ENCODE data around the gene ARF1.

Gene ARF1

DNA sequence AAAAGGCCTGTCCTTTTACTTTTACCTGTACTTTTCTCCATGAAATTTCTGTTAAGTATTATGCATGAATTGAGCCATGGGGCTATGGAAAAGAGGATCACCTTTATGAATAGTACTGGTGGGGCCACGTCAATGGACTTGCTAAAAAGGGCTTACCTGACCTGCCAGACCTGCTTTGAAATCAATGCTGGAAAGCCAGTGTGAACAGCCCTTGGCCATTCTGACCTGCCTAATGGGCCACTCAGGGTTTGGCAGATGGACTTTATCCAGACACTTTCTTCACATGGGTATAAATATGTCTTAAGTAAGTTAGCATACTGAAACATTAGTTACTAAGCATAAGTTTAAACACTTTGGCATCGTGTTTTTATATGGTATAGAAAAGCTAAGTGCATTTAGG, 49.3 kb downstream of the ARF1 start:
- DNase-seq: no peak

GRCh38 chr1:228134591-228134990, 52.1 kb downstream of the ARF1 start:
- DNase-seq: no peak

DNA sequence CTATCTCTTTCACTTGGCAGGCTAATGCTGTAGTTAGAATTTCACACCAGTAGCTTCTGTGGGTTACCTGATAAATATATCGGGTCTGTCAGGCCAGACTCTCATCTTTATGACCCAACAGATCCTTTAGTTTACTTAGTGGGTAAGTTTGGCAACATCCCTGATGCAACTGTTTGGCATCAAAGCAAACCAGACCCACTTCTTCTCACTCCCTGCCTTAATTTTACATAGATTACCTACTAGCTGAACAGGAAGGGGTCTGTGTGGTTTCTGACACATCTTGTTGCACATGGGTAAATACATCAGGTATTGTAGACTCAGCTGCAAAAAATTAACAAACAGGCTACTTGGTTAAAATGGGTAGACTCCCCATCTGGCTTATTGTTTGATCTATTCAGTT, 54.4 kb downstream of the ARF1 start:
- DNase-seq: peak; percentile 28

DNA sequence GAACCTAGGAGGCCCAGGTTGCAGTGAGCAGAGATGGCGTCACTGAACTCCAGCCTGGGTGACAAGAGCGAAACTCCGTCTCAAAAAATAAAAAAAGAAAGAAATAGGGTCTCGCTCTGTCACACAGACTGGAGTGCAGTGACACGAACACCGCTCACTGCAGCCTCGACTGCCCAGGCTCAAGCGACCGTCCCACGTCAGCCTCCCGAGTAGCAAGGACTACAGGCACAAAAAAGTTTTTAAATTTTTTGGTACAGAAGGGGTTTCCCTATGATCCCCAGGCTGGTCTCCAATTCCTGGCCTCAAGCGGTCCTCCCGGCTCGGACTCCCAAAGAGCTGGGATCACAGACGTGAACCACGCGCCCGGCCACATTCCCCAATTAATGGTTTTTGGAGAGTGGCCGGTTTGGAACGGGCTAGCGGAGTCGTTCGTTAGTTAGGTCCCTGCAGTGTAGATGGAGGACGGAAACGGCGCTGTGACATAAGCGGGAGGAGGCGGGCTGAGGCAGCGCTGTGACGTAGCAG, 57.0 kb downstream of the ARF1 start:
- no peak for DNase-seq

DNA sequence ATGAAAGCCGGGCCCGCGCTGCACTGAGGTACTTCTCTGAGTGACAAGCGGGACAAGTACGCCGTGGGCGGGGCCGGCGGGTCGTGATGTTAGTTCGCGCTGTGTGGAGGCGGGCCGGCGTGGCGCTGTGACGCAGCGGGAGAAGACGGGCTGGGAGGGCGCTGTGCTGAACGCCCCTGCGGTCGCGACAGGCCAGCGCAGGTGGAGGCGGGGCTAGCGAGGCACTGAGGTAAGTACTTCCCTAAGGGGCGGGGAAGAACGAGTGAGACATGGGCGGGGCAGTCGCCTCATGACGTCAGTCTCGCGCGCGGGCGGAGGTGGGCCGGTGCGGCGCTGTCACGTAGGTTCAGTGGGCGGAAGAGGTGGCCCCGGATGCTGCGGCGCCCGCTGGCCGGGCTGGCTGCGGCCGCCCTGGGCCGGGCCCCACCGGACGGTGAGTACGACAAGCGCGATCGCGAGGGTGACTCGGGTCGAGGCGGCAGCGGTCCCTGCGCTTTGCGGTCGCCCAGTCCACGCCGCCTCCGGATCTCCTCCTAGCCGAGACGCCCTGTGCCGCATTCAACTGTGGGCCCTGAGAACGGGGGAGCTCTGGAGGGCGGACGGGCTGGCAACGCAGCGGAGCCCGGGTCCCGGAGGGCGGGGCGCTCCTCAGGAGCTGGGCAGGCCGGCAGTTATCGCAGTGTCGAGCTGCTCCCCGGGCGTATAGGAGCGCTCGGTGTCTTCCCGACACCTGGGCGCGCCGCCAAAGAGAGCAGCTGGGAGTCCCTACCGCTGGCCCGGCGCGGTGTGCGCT, 57.6 kb downstream of the ARF1 start, which contains the start of gene GUK1:
Gene GUK1, plus strand, starts transcription at position 349 of the 793 bp plus-strand sequence. Its CDS starts 24 bp downstream, at position 373.
- peak; percentile 100 for DNase-seq

DNA sequence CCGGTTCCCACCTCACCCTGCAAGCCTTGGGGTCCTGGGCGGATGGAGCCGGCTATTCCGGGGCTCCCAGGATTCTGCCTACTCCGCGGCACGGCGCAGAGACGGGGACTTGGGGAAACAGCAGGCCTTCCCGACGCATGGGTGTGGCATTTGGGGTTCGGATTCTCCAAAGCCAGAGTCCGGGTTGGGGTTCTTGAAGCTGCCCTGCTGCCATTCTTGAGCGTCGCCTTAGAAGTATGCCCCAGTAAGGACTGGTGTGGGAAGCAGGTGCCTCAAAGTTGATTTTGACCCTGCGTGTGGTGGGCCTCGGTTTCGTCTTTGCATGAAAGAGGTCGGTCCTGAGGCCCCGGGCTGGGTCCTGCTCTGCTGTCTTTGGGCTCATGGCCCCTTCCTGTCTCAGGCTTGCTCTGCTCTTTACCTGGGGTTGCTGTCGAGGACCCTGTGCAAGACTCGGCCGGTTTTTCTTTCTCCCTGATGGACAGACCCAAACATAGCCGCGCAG, 58.3 kb downstream of the ARF1 start:
- DNase-seq: no peak

DNA sequence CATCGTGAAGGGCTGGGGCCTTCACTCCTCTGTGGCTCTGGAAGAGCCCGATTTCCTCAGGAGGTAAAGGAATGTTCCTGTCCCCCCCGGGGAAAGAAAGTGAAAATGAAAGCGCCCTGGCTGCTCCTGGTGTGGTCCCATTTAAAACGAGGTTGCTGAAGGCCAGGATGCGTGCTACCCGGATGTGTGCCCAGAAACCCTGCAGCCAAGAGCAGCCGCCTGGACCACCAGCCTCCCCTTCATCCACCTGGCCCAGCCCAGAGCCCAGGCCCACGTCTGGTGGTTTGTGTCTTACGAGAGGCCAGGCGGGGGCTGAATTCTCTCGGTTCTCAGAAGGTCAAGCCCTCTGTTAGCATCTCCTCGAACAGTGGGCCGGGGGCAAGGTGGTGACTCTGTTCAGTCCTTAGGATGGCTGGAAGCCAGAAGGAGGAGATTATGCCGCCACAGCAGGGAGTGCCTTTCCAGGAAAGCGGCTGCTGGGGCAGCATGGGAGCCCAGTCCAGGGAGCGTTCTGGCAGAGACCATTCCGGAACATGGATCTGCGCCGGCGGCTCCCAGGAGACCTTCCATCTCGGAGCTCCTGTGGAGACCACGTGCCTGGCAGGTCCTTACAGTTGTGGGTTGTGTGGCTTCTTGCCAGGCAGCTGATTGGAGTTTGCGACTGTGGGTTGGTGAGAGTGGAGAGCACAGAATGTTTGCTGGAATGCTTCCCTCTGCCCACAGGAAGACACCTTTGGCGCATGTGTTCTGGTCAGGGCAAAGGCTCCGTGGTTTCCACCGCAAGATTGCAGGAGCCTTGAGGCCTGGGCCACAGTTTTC, 58.9 kb downstream of the ARF1 start:
- DNase-seq: peak; percentile 39

GRCh38 chr1:228142155-228142691, 59.7 kb downstream of the ARF1 start:
- no peak for DNase-seq

DNA sequence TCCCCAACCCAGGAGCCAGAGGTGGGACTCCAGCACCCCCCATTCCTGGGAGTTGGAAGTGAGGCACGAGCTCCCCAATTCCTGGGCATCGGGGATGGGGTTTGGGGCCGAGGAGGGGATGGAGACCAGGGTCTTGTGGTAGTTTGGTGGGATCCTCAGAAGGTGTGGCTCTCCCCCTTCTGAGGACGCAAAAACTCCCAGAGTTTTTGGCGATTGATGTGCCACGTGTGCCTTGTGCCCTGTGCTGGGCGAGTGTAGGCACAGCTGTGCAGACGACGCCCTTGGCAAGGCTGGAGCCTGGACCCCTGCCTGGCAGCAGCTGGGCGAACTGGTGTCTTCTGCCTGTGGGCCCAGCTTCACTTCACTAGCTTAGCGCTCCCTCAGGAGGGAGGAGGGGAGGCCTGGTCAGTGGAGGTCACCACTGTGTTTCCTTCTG, 60.2 kb downstream of the ARF1 start:
- DNase-seq: no peak

GRCh38 chr1:228143480-228144192, 61.1 kb downstream of the ARF1 start:
- DNase-seq: no peak

DNA sequence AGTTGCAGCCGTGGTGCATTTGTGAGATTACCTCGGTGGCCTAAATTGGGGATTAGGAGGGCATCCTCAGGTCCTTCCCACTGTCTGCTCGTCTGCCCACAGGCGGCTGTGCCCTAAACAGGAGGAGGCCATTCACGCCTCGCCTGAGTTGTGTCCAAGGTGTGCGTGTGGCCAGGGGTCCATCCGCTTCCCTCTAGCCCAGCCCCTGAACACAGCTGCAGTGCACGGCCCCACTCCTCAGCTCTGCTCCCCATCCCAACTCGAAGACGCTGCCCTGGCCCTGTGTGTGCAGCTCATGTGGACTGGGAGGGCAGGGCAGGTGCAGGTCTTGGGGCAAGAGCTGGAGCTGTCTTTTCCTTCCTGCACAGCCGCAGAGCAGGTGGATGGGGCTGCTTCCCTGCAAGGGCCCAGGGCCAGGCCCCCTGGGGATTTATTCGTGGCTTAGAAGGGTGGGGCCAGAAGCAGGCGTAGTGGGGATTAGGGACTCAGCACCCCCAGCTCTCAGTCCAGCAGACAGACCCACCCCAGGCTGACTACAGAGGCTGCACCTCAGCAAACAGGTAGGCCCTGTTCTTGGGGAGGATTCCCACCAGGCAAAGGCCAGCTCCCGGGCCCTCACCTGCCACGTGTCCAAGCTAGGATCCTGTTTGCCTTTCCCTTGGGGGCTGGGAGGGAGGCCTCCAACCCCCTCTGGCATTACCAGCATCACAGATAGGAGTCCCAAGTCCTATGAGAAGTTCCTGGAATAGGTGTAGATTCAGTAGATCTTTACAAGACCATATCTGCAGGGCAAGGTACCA, 61.9 kb downstream of the ARF1 start:
- DNase-seq: no peak

GRCh38 chr1:228144993-228145343, 62.5 kb downstream of the ARF1 start:
- DNase-seq: no peak

DNA sequence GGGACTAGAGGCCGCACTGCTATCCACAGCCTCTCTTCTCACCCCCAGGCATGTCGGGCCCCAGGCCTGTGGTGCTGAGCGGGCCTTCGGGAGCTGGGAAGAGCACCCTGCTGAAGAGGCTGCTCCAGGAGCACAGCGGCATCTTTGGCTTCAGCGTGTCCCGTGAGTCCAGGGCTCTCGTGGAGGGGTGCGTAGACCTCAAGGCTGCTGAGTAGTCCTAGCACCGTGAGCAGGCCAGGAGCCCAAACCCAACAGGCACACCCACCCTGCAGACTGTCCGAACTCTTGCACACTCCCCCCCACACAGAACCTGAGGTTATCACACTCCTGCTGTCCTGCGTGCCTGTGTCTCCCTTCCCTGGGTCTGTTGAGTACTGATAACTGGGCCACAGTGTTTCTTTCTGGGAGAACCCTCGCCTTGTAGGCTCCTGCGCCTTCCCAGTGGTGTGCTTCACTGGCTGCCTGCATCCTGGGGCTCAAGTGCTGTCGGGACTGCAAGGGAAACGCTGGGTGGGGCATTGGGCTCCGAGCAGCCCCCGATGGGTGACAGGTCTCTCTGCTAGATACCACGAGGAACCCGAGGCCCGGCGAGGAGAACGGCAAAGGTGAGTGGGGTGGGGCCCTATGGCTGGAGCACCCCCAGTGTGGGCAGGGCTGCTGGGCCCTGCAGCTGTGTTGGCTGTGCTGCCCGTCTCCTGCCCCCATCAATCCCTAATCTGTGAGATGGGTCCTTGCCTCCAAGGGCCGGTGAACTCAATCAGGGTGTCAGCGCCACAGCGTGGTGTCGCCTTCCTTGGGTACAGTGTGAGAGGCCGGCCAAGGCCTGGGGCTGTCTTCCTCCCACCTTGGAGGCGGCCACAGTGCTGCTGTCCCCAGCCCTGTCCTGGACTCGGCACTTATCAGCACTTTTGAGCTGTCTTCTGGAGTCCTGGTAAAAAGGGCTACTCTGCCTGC, 63.2 kb downstream of the ARF1 start:
- peak; percentile 76 for DNase-seq

DNA sequence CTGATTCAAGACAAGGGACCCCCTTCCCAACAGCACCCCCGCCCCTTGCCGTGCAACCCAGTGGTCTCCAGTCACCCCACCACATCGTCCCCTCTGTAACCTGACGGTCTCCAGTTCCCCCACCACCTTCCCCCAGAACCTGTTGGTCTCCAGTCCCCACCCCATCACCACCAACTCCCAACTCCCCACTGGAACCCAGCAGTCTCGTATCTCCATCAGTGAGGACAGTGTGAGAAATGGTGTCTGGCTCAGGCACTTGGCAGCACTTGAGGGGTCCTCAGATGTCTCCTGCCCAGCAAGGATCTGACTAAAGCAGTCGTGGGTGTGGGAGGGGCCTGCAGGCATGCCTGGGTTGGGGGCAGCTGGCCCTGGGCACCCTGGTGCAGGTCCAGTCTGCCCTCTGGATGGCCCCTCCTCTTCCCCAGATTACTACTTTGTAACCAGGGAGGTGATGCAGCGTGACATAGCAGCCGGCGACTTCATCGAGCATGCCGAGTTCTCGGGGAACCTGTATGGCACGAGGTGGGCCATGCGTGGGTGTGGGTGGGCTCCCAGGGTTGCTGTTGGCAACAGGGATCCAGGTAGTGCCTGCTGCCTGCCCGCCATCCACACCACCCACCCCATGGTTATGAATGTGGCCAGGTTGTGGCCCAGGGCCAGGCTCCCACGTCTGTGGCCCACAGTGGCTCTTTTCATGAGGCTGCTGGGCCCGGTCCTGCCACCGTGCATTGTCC, 64.1 kb downstream of the ARF1 start:
- DNase-seq: no peak

DNA sequence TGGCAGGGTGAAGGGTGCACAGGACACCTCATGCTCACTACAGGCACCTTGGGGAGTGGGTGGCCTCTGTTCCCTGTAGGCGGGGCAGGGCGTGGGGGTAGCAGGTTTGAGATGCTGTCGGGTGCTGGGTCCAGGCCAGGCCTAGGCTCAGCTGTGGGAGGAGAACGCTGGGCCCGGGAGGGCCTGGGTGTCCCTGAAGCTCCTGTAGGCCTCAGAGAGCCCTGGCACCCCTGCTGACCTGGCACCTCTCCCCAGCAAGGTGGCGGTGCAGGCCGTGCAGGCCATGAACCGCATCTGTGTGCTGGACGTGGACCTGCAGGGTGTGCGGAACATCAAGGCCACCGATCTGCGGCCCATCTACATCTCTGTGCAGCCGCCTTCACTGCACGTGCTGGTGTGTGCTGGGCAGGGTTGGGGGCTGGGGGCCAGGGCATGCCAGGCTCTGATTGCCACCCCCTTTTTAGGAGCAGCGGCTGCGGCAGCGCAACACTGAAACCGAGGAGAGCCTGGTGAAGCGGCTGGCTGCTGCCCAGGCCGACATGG, 64.7 kb downstream of the ARF1 start:
- DNase-seq: no peak

- no peak for DNase-seq
These were observed 65.3 kb downstream of the ARF1 start for GRCh38 chr1:228147768-228148167.

GRCh38 chr1:228148196-228148861, 65.8 kb downstream of the ARF1 start:
- DNase-seq: no peak

Data from hematopoietic multipotent progenitor cell treated with erythropoietin and hydrocortisone succinate and interleukin-3 and kit ligand, for 4 days (in vitro differentiated cells).